Myometrial cell (primary cell): ENCODE results near the gene OR5F1. TPM values are rescaled to one million over a fixed set of nuclear protein-coding genes. Genes with fewer than 3 reads are reported as not detected.

ENCODE experiments used
- total RNA-seq: library from RNA; depleted of rRNA; stranded (reverse); fragments of >200 nt; gene quantifications from 2 replicates; pipeline ENCODE4 v1.2.3, GENCODE V29; 2015

OR5F1 gene
- not detected in 2 replicates for total RNA-seq

GRCh38 chr11:55994525-55994924, at the start of gene OR5F1:
OR5F1 (minus strand) TSS chr11:55994625; CDS start chr11:55994625, 0 bp downstream.

GRCh38 chr11:56027354-56027753, 32.9 kb upstream of the OR5F1 start, which contains the start of gene OR5AS1:
OR5AS1 (plus strand) TSS chr11:56027654; CDS start chr11:56030419, 2,765 bp downstream.

GRCh38 chr11:55969845-55970244, 24.6 kb downstream of the OR5F1 start, which contains the start of gene OR10AG1:
OR10AG1 (minus strand) TSS chr11:55969945; CDS start chr11:55969907, 38 bp downstream.

Other genes starting within 250 kb of the OR5F1 start
- gene OR5D13, start 221.2 kb downstream of the OR5F1 start, total RNA-seq = not detected in 2 replicates
- not detected in 2 replicates for gene OR5D14, start 199.1 kb downstream of the OR5F1 start, total RNA-seq
- gene OR5L1, start 183.3 kb downstream of the OR5F1 start, total RNA-seq = not detected in 2 replicates
- gene OR5D18, start 175.0 kb downstream of the OR5F1 start, total RNA-seq = not detected in 2 replicates
- not detected in 2 replicates for gene OR5L2, start 167.4 kb downstream of the OR5F1 start, total RNA-seq
- gene OR5D16, start 155.9 kb downstream of the OR5F1 start, total RNA-seq = not detected in 2 replicates
- gene TRIM51, start 111.3 kb downstream of the OR5F1 start, total RNA-seq = not detected in 2 replicates
- gene OR5W2, start 80.0 kb downstream of the OR5F1 start, total RNA-seq = not detected in 2 replicates
- gene OR5I1, start 58.2 kb downstream of the OR5F1 start, total RNA-seq = not detected in 2 replicates
- not detected in 2 replicates for gene OR10AG1, start 24.7 kb downstream of the OR5F1 start, total RNA-seq
- gene OR5AS1, start 33.0 kb upstream of the OR5F1 start, total RNA-seq = not detected in 2 replicates
- not detected in 2 replicates for gene OR8I2, start 98.7 kb upstream of the OR5F1 start, total RNA-seq
- gene OR8H2, start 109.1 kb upstream of the OR5F1 start, total RNA-seq = not detected in 2 replicates
- gene OR8H3, start 127.7 kb upstream of the OR5F1 start, total RNA-seq = not detected in 2 replicates
- not detected in 2 replicates for gene OR8J3, start 145.6 kb upstream of the OR5F1 start, total RNA-seq
- gene OR8K5, start 165.7 kb upstream of the OR5F1 start, total RNA-seq = not detected in 2 replicates
- gene OR5J2, start 182.0 kb upstream of the OR5F1 start, total RNA-seq = not detected in 2 replicates
- gene OR5T2, start 239.6 kb upstream of the OR5F1 start, total RNA-seq = not detected in 2 replicates